ENCODE results near the gene TMPRSS12. TPM values are rescaled to one million over a fixed set of nuclear protein-coding genes. Genes with fewer than 3 reads are reported as not detected.
A peak's percentile ranks its signal among the peaks of the same experiment; 100 is the strongest.

TMPRSS12 gene
- total and polyA plus RNA-seq, 9 of the 15 experiments (the other 6 are each of a cell fraction or from before 2014, with no cell fraction given) = 0.04 TPM; not detected in 8

DNA sequence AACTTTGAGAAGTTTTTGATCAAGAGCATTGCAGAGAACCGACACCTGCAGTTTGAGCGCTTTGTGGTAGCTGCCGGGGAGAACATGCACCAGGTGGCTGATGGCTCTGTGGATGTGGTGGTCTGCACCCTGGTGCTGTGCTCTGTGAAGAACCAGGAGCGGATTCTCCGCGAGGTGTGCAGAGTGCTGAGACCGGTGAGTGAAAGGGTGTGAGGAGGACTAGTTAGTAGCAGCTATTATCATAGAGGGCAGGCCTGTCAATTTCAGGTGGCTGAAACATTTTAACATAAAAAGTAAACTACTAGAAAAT, 82.6 kb downstream of the TMPRSS12 start:
- ATAC-seq (peak; percentile 57), FAIRE-seq (no peak), DNase-seq (ENCODE audit: extremely low read depth in 1 of 4, low spot score in 3 of 4) (peak in 1 of 4 experiments; percentile 42)
- peak overlapping the region; percentile 85 for H3K4me2 ChIP-seq (ENCODE audit: insufficient read depth, low read length)
- H3K4me1 ChIP-seq (replicated peaks in 1 of 2; ENCODE audit: control insufficient read depth in 2 of 2, insufficient read depth in 2 of 2, low read length in 2 of 2) = peaks cover 3 to 21% of the 10 kb centered on the region in 2 experiments; a peak in 4 of 5 replicates
- no TSS peak for BruUV-seq (replicated peaks)
- H3K79me2 ChIP-seq (ENCODE audit: control insufficient read depth, insufficient read depth, low read length) = peaks cover 46% of the 10 kb centered on the region
- H3K9me3 ChIP-seq (replicated peaks; ENCODE audit: control insufficient read depth, insufficient read depth, low read depth, low read length) = no peaks in the 10 kb centered on the region; the same call in 1 of the 2 replicates
- ChIA-PET CTCF (ENCODE audit: low intra/inter-chr PET ratio) (no interaction called here), POLR2A (interaction anchor here (0.8 to 1.6 kb wide), 7 partner anchors 12 to 306 kb away, joined by 3 to 6 read pairs (median 3); partner anchors contain the start of genes ATF1 and SLC11A2)
- H3K27me3 ChIP-seq (ENCODE audit: control insufficient read depth in 2 of 2, insufficient read depth in 2 of 2, low read length in 2 of 2) = no peaks in the 10 kb centered on the region
- H3K36me3 ChIP-seq (ENCODE audit: control insufficient read depth, insufficient read depth, low read length) = no peaks in the 10 kb centered on the region; the same call in 2 of the 3 replicates
- peak overlapping the region; percentile 61 for H3K4me3 ChIP-seq
- peak overlapping the region; percentile 81 to 94 for H3K9ac ChIP-seq (ENCODE audit: insufficient read depth in 1 of 2, low read depth in 2 of 2, low read length in 2 of 2)
- in situ Hi-C loops (cut with MboI) (no loop called here), intact Hi-C loops (cut with micrococcal nuclease) (loop anchor here (5.0 to 10.0 kb wide), 3 partner anchors 98 to 160 kb away; partner anchors contain the start of genes ATF1 and SLC11A2)
- H3K27ac ChIP-seq (ENCODE audit: extremely low read depth, low read depth, low read length) = peak overlapping the region; percentile 95
- H3K9me1 ChIP-seq (ENCODE audit: control insufficient read depth, insufficient read depth, low read length) = no peaks in the 10 kb centered on the region
- H2AFZ ChIP-seq (ENCODE audit: low read depth, low read length) = peak overlapping the region; percentile 93
- no peaks in the 10 kb centered on the region for H4K20me1 ChIP-seq (replicated peaks; ENCODE audit: control insufficient read depth, insufficient read depth, low read length)
- WGBS (ENCODE audit: insufficient coverage, low coverage, missing lambda C conversion rate) = 11% methylated on average over 7 of the region's 7 CpGs
- no peak for TF ChIP-seq POLR2AphosphoS2 (IDR thresholded peaks at IDR 0.05; ENCODE audit: low read length)
- no peak for TF ChIP-seq MTF1 (CRISPR knock-in tag; IDR thresholded peaks at IDR 0.05; ENCODE audit: borderline replicate concordance)
- TF ChIP-seq FOXJ3 (CRISPR knock-in tag; IDR thresholded peaks at IDR 0.05) = no peak
- peak; percentile 0 for TF ChIP-seq RBBP5 (IDR thresholded peaks at IDR 0.05; ENCODE audit: borderline replicate concordance, insufficient read depth, low read length, poor library complexity, severe bottlenecking)
- no peak for TF ChIP-seq ZBTB1 (CRISPR knock-in tag; IDR thresholded peaks at IDR 0.05; ENCODE audit: borderline replicate concordance, low read depth)
- TF ChIP-seq DPF2 (IDR thresholded peaks at IDR 0.05) = no peak
- no peak for TF ChIP-seq ZNF174 (CRISPR knock-in tag; IDR thresholded peaks at IDR 0.05)
- no peak for TF ChIP-seq ZNF717 (CRISPR knock-in tag; IDR thresholded peaks at IDR 0.05)
- TF ChIP-seq ZNF436 (CRISPR knock-in tag; IDR thresholded peaks at IDR 0.05) = no peak
- TF ChIP-seq CHD1 (IDR thresholded peaks at IDR 0.05; ENCODE audit: low read length) = peak; percentile 46
- no peak for TF ChIP-seq TSC22D4 (tag; IDR thresholded peaks at IDR 0.05)
- no peak for TF ChIP-seq SMC3 (conservative IDR thresholded peaks at IDR 0.05; ENCODE audit: insufficient read depth, low read depth, low read length)
- no peak for TF ChIP-seq SRF (CRISPR knock-in tag; IDR thresholded peaks at IDR 0.05)
- TF ChIP-seq, protein P1, sequence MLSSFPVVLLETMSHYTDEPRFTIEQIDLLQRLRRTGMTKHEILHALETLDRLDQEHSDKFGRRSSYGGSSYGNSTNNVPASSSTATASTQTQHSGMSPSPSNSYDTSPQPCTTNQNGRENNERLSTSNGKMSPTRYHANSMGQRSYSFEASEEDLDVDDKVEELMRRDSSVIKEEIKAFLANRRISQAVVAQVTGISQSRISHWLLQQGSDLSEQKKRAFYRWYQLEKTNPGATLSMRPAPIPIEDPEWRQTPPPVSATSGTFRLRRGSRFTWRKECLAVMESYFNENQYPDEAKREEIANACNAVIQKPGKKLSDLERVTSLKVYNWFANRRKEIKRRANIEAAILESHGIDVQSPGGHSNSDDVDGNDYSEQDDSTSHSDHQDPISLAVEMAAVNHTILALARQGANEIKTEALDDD (IDR thresholded peaks at IDR 0.05) = peak; percentile 73
- TF ChIP-seq, protein P2, sequence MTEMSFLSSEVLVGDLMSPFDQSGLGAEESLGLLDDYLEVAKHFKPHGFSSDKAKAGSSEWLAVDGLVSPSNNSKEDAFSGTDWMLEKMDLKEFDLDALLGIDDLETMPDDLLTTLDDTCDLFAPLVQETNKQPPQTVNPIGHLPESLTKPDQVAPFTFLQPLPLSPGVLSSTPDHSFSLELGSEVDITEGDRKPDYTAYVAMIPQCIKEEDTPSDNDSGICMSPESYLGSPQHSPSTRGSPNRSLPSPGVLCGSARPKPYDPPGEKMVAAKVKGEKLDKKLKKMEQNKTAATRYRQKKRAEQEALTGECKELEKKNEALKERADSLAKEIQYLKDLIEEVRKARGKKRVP (CRISPR knock-in tag; IDR thresholded peaks at IDR 0.05) = no peak
- TF ChIP-seq, protein P3, sequence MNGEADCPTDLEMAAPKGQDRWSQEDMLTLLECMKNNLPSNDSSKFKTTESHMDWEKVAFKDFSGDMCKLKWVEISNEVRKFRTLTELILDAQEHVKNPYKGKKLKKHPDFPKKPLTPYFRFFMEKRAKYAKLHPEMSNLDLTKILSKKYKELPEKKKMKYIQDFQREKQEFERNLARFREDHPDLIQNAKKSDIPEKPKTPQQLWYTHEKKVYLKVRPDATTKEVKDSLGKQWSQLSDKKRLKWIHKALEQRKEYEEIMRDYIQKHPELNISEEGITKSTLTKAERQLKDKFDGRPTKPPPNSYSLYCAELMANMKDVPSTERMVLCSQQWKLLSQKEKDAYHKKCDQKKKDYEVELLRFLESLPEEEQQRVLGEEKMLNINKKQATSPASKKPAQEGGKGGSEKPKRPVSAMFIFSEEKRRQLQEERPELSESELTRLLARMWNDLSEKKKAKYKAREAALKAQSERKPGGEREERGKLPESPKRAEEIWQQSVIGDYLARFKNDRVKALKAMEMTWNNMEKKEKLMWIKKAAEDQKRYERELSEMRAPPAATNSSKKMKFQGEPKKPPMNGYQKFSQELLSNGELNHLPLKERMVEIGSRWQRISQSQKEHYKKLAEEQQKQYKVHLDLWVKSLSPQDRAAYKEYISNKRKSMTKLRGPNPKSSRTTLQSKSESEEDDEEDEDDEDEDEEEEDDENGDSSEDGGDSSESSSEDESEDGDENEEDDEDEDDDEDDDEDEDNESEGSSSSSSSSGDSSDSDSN (IDR thresholded peaks at IDR 0.05; ENCODE audit: borderline replicate concordance in 1 of 2, low read depth in 2 of 2, low read length in 2 of 2) = 0 out of 4 replicates have a peak, but pooled peaks of 1 of the 2 experiments have one; percentile 37
- TF ChIP-seq BHLHE40 (IDR thresholded peaks at IDR 0.05; ENCODE audit: low read length) = no peak
